ENCODE data around the gene SLC9A9.

The SLC9A9 gene

DNA sequence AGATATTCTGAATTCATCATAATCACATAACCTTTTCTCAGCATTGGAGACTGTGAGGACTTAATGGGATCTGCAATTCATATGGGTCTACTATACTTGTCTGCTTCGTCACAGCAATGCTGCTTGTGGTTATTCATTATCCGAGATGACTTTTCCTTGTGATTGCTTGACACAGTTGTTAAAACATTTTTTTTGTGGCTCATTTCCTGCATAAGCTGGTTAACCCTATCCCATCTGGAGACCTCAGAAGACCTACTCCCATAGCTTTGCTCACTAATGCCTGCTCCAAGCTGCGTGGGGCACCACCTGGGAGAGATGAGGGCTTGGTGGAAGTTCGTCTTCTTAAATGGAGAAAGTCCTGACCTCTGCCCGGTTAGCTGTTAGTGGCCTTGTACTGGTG, 367.9 kb downstream of the SLC9A9 start:
- DNase-seq (no peak), ATAC-seq (ENCODE audit: insufficient read depth, low read depth) (peak; percentile 42)
- Histone ChIP-seq H3K27me3 (ENCODE audit: insufficient read depth, low read length, poor library complexity) (no peaks in the 10 kb centered on the region), H3K9ac (ENCODE audit: low read depth, low read length) (no peak overlapping the region), H4K20me1 (ENCODE audit: insufficient read depth, low read length) (no peaks in the 10 kb centered on the region), H2AFZ (ENCODE audit: low read depth, low read length) (no peak overlapping the region), H3K9me3 (ENCODE audit: insufficient read depth, low read length, severe bottlenecking) (no peaks in the 10 kb centered on the region), H3K27ac (ENCODE audit: low read length) (no peak overlapping the region), H3K36me3 (ENCODE audit: insufficient read depth, low read length) (no peaks in the 10 kb centered on the region), H3K4me2 (ENCODE audit: insufficient read depth, low read length) (no peak overlapping the region), H3K4me1 (ENCODE audit: insufficient read depth, low read length) (peaks cover 28% of the 10 kb centered on the region; the same call in 1 of the 2 replicates), H3K79me2 (ENCODE audit: insufficient read depth, low read length) (no peaks in the 10 kb centered on the region), H3K4me3 (ENCODE audit: low read depth in 1 of 2, low read length in 2 of 2) (no peak overlapping the region)
- TF ChIP-seq, protein P1, sequence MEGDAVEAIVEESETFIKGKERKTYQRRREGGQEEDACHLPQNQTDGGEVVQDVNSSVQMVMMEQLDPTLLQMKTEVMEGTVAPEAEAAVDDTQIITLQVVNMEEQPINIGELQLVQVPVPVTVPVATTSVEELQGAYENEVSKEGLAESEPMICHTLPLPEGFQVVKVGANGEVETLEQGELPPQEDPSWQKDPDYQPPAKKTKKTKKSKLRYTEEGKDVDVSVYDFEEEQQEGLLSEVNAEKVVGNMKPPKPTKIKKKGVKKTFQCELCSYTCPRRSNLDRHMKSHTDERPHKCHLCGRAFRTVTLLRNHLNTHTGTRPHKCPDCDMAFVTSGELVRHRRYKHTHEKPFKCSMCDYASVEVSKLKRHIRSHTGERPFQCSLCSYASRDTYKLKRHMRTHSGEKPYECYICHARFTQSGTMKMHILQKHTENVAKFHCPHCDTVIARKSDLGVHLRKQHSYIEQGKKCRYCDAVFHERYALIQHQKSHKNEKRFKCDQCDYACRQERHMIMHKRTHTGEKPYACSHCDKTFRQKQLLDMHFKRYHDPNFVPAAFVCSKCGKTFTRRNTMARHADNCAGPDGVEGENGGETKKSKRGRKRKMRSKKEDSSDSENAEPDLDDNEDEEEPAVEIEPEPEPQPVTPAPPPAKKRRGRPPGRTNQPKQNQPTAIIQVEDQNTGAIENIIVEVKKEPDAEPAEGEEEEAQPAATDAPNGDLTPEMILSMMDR (IDR thresholded peaks at IDR 0.05; ENCODE audit: borderline replicate concordance, extremely low read depth, low read length, poor library complexity, severe bottlenecking) = no peak
- no peak for TF ChIP-seq EZH2 (IDR thresholded peaks at IDR 0.05; ENCODE audit: borderline replicate concordance, low read depth, low read length, severe bottlenecking)

GRCh38 chr3:143479727-143480126, 368.5 kb downstream of the SLC9A9 start:
- TF ChIP-seq EZH2 (IDR thresholded peaks at IDR 0.05; ENCODE audit: borderline replicate concordance, low read depth, low read length, severe bottlenecking) = no peak
- TF ChIP-seq, protein P1 (IDR thresholded peaks at IDR 0.05; ENCODE audit: borderline replicate concordance, extremely low read depth, low read length, poor library complexity, severe bottlenecking) = no peak
- H3K36me3 ChIP-seq (ENCODE audit: insufficient read depth, low read length) = no peaks in the 10 kb centered on the region
- H3K79me2 ChIP-seq (ENCODE audit: insufficient read depth, low read length) = no peaks in the 10 kb centered on the region
- no peak overlapping the region for H3K4me3 ChIP-seq (ENCODE audit: low read depth in 1 of 2, low read length in 2 of 2)
- peaks cover 28% of the 10 kb centered on the region; the same call in 1 of the 2 replicates for H3K4me1 ChIP-seq (ENCODE audit: insufficient read depth, low read length)
- H3K27ac ChIP-seq (ENCODE audit: low read length) = no peak overlapping the region
- no peak for ATAC-seq (ENCODE audit: insufficient read depth, low read depth)
- H3K27me3 ChIP-seq (ENCODE audit: insufficient read depth, low read length, poor library complexity) = no peaks in the 10 kb centered on the region
- H3K9me3 ChIP-seq (ENCODE audit: insufficient read depth, low read length, severe bottlenecking) = no peaks in the 10 kb centered on the region
- H3K4me2 ChIP-seq (ENCODE audit: insufficient read depth, low read length) = no peak overlapping the region
- no peaks in the 10 kb centered on the region for H4K20me1 ChIP-seq (ENCODE audit: insufficient read depth, low read length)
- DNase-seq = no peak
- H3K9ac ChIP-seq (ENCODE audit: low read depth, low read length) = no peak overlapping the region
- H2AFZ ChIP-seq (ENCODE audit: low read depth, low read length) = no peak overlapping the region

GRCh38 chr3:143478115-143478693, 370.1 kb downstream of the SLC9A9 start:
- no peak overlapping the region for H3K4me2 ChIP-seq (ENCODE audit: insufficient read depth, low read length)
- H4K20me1 ChIP-seq (ENCODE audit: insufficient read depth, low read length) = no peaks in the 10 kb centered on the region
- H3K9me3 ChIP-seq (ENCODE audit: insufficient read depth, low read length, severe bottlenecking) = no peaks in the 10 kb centered on the region
- H3K27me3 ChIP-seq (ENCODE audit: insufficient read depth, low read length, poor library complexity) = no peaks in the 10 kb centered on the region
- H2AFZ ChIP-seq (ENCODE audit: low read depth, low read length) = peak overlapping the region; percentile 11; the same call in 1 of the 2 replicates
- H3K27ac ChIP-seq (ENCODE audit: low read length) = no peak overlapping the region
- no peak for DNase-seq
- peaks cover 27% of the 10 kb centered on the region; the same call in 1 of the 2 replicates for H3K4me1 ChIP-seq (ENCODE audit: insufficient read depth, low read length)
- TF ChIP-seq, protein P1 (IDR thresholded peaks at IDR 0.05; ENCODE audit: borderline replicate concordance, extremely low read depth, low read length, poor library complexity, severe bottlenecking) = peak; percentile 16
- no peak for TF ChIP-seq EZH2 (IDR thresholded peaks at IDR 0.05; ENCODE audit: borderline replicate concordance, low read depth, low read length, severe bottlenecking)
- no peak overlapping the region for H3K9ac ChIP-seq (ENCODE audit: low read depth, low read length)
- no peaks in the 10 kb centered on the region for H3K79me2 ChIP-seq (ENCODE audit: insufficient read depth, low read length)
- H3K4me3 ChIP-seq (ENCODE audit: low read depth in 1 of 2, low read length in 2 of 2) = no peak overlapping the region
- no peaks in the 10 kb centered on the region for H3K36me3 ChIP-seq (ENCODE audit: insufficient read depth, low read length)
- ATAC-seq (ENCODE audit: insufficient read depth, low read depth) = no peak

Data from DND-41 (cell line).